SK-N-MC (cell line): Measurements from ENCODE around the gene FSTL4.

Source experiments
- EZH2 ChIP-seq: fragments of 200-600 bp; sonication (generic); IDR thresholded peaks from one replicate; pipeline ENCODE4 v1.6.1; 2017; ENCODE audit warnings: antibody characterized with exemption
- FOXP2 ChIP-seq: optimal IDR thresholded peaks from 2 replicates; pipeline ENCODE3; 2011; ENCODE audit warnings: mild to moderate bottlenecking, moderate library complexity; ENCODE audit not compliant: insufficient read depth; ENCODE audit errors: extremely low read length, control extremely low read depth
- POLR2AphosphoS5 ChIP-seq: IDR thresholded peaks from 2 replicates; pipeline ENCODE4 v1.6.1; 2012; ENCODE audit warnings: mild to moderate bottlenecking, low read depth, low read length, borderline replicate concordance

DNA sequence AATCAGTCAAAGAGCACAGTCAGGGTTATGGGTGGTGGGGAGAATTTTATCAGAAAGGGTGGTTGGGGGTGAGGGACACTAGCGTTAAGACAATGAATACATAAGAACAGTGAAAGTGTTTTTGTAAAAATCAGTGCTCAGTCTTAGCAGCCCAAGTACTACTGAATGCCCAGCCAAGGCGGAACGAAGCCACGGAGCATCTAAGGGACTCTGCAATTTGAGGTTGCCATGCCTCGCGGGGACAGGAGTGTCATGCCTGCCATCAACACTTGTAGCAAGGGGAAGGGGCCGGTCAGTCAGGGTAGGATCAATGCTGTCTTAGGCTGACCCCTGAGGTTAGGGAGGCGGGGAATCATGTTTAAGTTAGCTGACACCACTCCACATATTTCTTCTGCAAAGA lies 13.3 kb downstream of the FSTL4 start:
- TF ChIP-seq POLR2AphosphoS5 (no peak), FOXP2 (no peak), EZH2 (no peak)
